Measurements from ENCODE around the gene ERAP2. TPM values are rescaled to one million over a fixed set of nuclear protein-coding genes. Genes with fewer than 3 reads are reported as not detected.
A peak's percentile ranks its signal among the peaks of the same experiment; 100 is the strongest.

The ERAP2 gene
- total and polyA plus RNA-seq, 2 of the 13 experiments (the other 11 are each of a cell fraction or from before 2014, with no cell fraction given) = 12.8 to 16.6 TPM

- ATAC-seq (peak; percentile 82), DNase-seq (ENCODE audit: low spot score) (peak; percentile 93), FAIRE-seq (peak; percentile 78)
- no TSS peak for BruUV-seq (replicated peaks)
- no peaks in the 10 kb centered on the region for H3K36me3 ChIP-seq (replicated peaks in 1 of 2; ENCODE audit: control insufficient read depth in 1 of 2, insufficient read depth in 2 of 2, low read length in 2 of 2)
- POLR2A ChIA-PET = interaction anchor here (0.7 to 1.6 kb wide), 4 partner anchors 60 to 248 kb away, joined by 3 to 19 read pairs (median 8); partner anchors contain the start of genes ERAP1, ERAP2 and RIOK2
- no peaks in the 10 kb centered on the region for H3K27me3 ChIP-seq (ENCODE audit: control insufficient read depth in 1 of 2, insufficient read depth in 2 of 2, low read length in 2 of 2)
- in situ Hi-C loops (cut with HindIII; ENCODE audit: extremely low pct_ligation_motif_present, low pct_unique_long_range_greater_than_20kb) (no loop called here), intact Hi-C loops (cut with micrococcal nuclease; ENCODE audit: unreplicated experiment) (loop anchor here (1.0 to 5.0 kb wide), 5 partner anchors 62 to 227 kb away; partner anchors contain the start of gene ERAP1)
- H3K4me2 ChIP-seq (ENCODE audit: low read depth, low read length) = peak within 1 kb of the TSS; percentile 91
- H3K9me3 ChIP-seq (ENCODE audit: low read length) = no peaks in the 10 kb centered on the region
- peaks cover 38% of the 10 kb centered on the region for H3K79me2 ChIP-seq (ENCODE audit: insufficient read depth, low read length)
- H2AFZ ChIP-seq (ENCODE audit: low read length) = peak within 1 kb of the TSS; percentile 64
- WGBS (ENCODE audit: low lambda C conversion rate) = under 1% methylated on average over 20 of the region's 79 CpGs
- H3K4me1 ChIP-seq (ENCODE audit: insufficient read depth, low read length) = peaks cover 31% of the 10 kb centered on the region
- CTCF ChIA-PET (ENCODE audit: low intra/inter-chr PET ratio, low total read pairs) = no interaction called here
- H3K27ac ChIP-seq (ENCODE audit: extremely low read length, insufficient read depth, low read length) = peak within 1 kb of the TSS; percentile 95
- no peaks in the 10 kb centered on the region for H4K20me1 ChIP-seq (ENCODE audit: insufficient read depth, low read length)
- peak within 1 kb of the TSS; percentile 68 to 84 (median 73) for H3K4me3 ChIP-seq (replicated peaks in 1 of 3; ENCODE audit: insufficient read depth in 1 of 3, low read depth in 2 of 3, low read length in 3 of 3)
- H3K9ac ChIP-seq (ENCODE audit: insufficient read depth, low read depth, low read length) = peak within 1 kb of the TSS; percentile 78
- TF ChIP-seq ZNF782 (CRISPR knock-in tag; IDR thresholded peaks at IDR 0.05; ENCODE audit: borderline replicate concordance) (peak; percentile 48; the same call in 1 of the 2 replicates), MLX (CRISPR knock-in tag; IDR thresholded peaks at IDR 0.05) (0 out of 2 replicates have a peak, but pooled peaks have one; percentile 47), ZNF572 (CRISPR knock-in tag; IDR thresholded peaks at IDR 0.05) (peak; percentile 89), ZNF644 (CRISPR knock-in tag; IDR thresholded peaks at IDR 0.05; ENCODE audit: low read depth) (no peak), NFYB (CRISPR knock-in tag; IDR thresholded peaks at IDR 0.05) (peak; percentile 49; the same call in 1 of the 2 replicates), ZNF484 (CRISPR knock-in tag; IDR thresholded peaks at IDR 0.05; ENCODE audit: borderline replicate concordance, low read depth) (no peak), IRX3 (CRISPR knock-in tag; IDR thresholded peaks at IDR 0.05; ENCODE audit: borderline replicate concordance, low read depth) (no peak), POGZ (CRISPR knock-in tag; IDR thresholded peaks at IDR 0.05) (peak; percentile 91), MATR3 (CRISPR knock-in tag; IDR thresholded peaks at IDR 0.05) (no peak), SALL1 (CRISPR knock-in tag; IDR thresholded peaks at IDR 0.05) (peak; percentile 77), ZNF841 (CRISPR knock-in tag; IDR thresholded peaks at IDR 0.05; ENCODE audit: borderline replicate concordance) (no peak), ELF3 (CRISPR knock-in tag; IDR thresholded peaks at IDR 0.05) (peak; percentile 87), ZFY (CRISPR knock-in tag; IDR thresholded peaks at IDR 0.05) (peak; percentile 86), SNAI1 (CRISPR knock-in tag; IDR thresholded peaks at IDR 0.05; ENCODE audit: borderline replicate concordance) (no peak), SPEN (CRISPR knock-in tag; IDR thresholded peaks at IDR 0.05; ENCODE audit: low read depth) (peak; percentile 93)
- TF ChIP-seq, protein P1, sequence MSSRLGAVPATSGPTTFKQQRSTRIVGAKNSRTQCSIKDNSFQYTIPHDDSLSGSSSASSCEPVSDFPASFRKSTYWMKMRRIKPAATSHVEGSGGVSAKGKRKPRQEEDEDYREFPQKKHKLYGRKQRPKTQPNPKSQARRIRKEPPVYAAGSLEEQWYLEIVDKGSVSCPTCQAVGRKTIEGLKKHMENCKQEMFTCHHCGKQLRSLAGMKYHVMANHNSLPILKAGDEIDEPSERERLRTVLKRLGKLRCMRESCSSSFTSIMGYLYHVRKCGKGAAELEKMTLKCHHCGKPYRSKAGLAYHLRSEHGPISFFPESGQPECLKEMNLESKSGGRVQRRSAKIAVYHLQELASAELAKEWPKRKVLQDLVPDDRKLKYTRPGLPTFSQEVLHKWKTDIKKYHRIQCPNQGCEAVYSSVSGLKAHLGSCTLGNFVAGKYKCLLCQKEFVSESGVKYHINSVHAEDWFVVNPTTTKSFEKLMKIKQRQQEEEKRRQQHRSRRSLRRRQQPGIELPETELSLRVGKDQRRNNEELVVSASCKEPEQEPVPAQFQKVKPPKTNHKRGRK (CRISPR knock-in tag; IDR thresholded peaks at IDR 0.05) = no peak
- TF ChIP-seq, protein P2, sequence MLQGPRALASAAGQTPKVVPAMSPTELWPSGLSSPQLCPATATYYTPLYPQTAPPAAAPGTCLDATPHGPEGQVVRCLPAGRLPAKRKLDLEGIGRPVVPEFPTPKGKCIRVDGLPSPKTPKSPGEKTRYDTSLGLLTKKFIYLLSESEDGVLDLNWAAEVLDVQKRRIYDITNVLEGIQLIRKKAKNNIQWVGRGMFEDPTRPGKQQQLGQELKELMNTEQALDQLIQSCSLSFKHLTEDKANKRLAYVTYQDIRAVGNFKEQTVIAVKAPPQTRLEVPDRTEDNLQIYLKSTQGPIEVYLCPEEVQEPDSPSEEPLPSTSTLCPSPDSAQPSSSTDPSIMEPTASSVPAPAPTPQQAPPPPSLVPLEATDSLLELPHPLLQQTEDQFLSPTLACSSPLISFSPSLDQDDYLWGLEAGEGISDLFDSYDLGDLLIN (CRISPR knock-in tag; IDR thresholded peaks at IDR 0.05; ENCODE audit: borderline replicate concordance) = 0 out of 2 replicates have a peak, but pooled peaks have one; percentile 61
These were observed 59.5 kb downstream of the ERAP2 start, which contains the start of gene LNPEP for GRCh38 chr5:96935559-96936430. Gene LNPEP (plus strand): TSS chr5:96936080. CDS start chr5:96936156, 76 bp downstream.

Data from HepG2 (cell line).